SK-N-SH treated with all-trans-retinoic acid at 6 μM for 48 hours (cell line): ENCODE results near the gene MON2.

ENCODE experiments used
- ARNTL ChIP-seq: fragments of 450-650 bp; formaldehyde crosslinking; IDR thresholded peaks from 2 replicates; pipeline ENCODE4 v1.5.0; 2020; ENCODE audit warnings: low read depth, mild to moderate bottlenecking, moderate library complexity, borderline replicate concordance
- CREB5 ChIP-seq: fragments of 250-450 bp; sonication (Bioruptor Pico); IDR thresholded peaks from 2 replicates; pipeline ENCODE4 v1.5.1; 2020; ENCODE audit warnings: low read depth, mild to moderate bottlenecking, moderate library complexity
- CSRNP3 ChIP-seq: fragments of 250-450 bp; sonication (Bioruptor Pico); IDR thresholded peaks from 2 replicates; pipeline ENCODE4 v1.5.1; 2021; ENCODE audit warnings: mild to moderate bottlenecking, moderate library complexity
- PATZ1 ChIP-seq: fragments of 250-450 bp; sonication (Bioruptor Pico); IDR thresholded peaks from 2 replicates; pipeline ENCODE4 v1.8.0; 2020; ENCODE audit warnings: mild to moderate bottlenecking, moderate library complexity, borderline replicate concordance
- RARB ChIP-seq: fragments of 250-450 bp; sonication (Bioruptor Pico); IDR thresholded peaks from 2 replicates; pipeline ENCODE4 v1.8.0; 2021; ENCODE audit warnings: mild to moderate bottlenecking, moderate library complexity
- TCF4 ChIP-seq: fragments of 250-450 bp; sonication (Bioruptor Pico); IDR thresholded peaks from 2 replicates; pipeline ENCODE4 v1.8.0; 2021; ENCODE audit warnings: mild to moderate bottlenecking, moderate library complexity, borderline replicate concordance
- TOX ChIP-seq: fragments of 250-450 bp; sonication (Bioruptor Pico); IDR thresholded peaks from 2 replicates; pipeline ENCODE4 v1.8.0; 2021; ENCODE audit warnings: mild to moderate bottlenecking, moderate library complexity, borderline replicate concordance
- TSHZ2 ChIP-seq: fragments of 250-450 bp; sonication (Bioruptor Pico); IDR thresholded peaks from 2 replicates; pipeline ENCODE4 v1.5.0; 2020; ENCODE audit warnings: mild to moderate bottlenecking, moderate library complexity
- ZFP3 ChIP-seq: fragments of 250-450 bp; sonication (Bioruptor Pico); IDR thresholded peaks from 2 replicates; pipeline ENCODE4 v1.5.0; 2020; ENCODE audit warnings: mild to moderate bottlenecking, moderate library complexity
- ZFP30 ChIP-seq: fragments of 450-650 bp; formaldehyde crosslinking; IDR thresholded peaks from 2 replicates; pipeline ENCODE4 v1.5.0; 2022; ENCODE audit warnings: mild to moderate bottlenecking, moderate library complexity
- ZNF565 ChIP-seq: fragments of 450-650 bp; formaldehyde crosslinking; conservative IDR thresholded peaks from 2 replicates; pipeline ENCODE4 v1.5.0; 2020; ENCODE audit warnings: low read depth, mild to moderate bottlenecking, moderate library complexity
- ZNF70 ChIP-seq: fragments of 450-650 bp; formaldehyde crosslinking; IDR thresholded peaks from 2 replicates; pipeline ENCODE4 v1.5.0; 2020; ENCODE audit warnings: mild to moderate bottlenecking, moderate library complexity
- ZNF8 ChIP-seq: fragments of 450-650 bp; formaldehyde crosslinking; IDR thresholded peaks from 2 replicates; pipeline ENCODE4 v1.5.0; 2020; ENCODE audit warnings: mild to moderate bottlenecking, moderate library complexity

- TF ChIP-seq PATZ1 (CRISPR knock-in tag) (no peak), TCF4 (CRISPR knock-in tag) (no peak), CREB5 (CRISPR knock-in tag) (no peak), ZNF8 (CRISPR knock-in tag) (no peak), ARNTL (CRISPR knock-in tag) (no peak), ZNF70 (CRISPR knock-in tag) (no peak), TOX (CRISPR knock-in tag) (no peak), RARB (CRISPR knock-in tag) (no peak), ZFP30 (no peak), ZFP3 (CRISPR knock-in tag) (no peak), ZNF565 (no peak), CSRNP3 (CRISPR knock-in tag) (no peak), TSHZ2 (CRISPR knock-in tag) (no peak)
Measured at GRCh38 chr12:62459976-62460375, 6.7 kb upstream of the MON2 start.
